GM18505 (cell line): Measurements from ENCODE around the gene PCLAF.
"Not testable (repeated sequence)": the region's sequence is repeated elsewhere in the genome, so short reads cannot be mapped to it uniquely, and the experiment has no call there.

Experiments
- ATAC-seq: cut with Tn5 transposase; IDR thresholded peaks from one replicate; pipeline ENCODE4 v1.9.1; 2021; ENCODE audit not compliant: unreplicated experiment
- POLR2A ChIP-seq: IDR thresholded peaks from 4 replicates; pipeline ENCODE4 v1.6.1; 2011; ENCODE audit warnings: borderline replicate concordance; ENCODE audit not compliant: insufficient read depth, insufficient read length; ENCODE audit errors: extremely low read depth

The PCLAF gene

GRCh38 chr15:64354688-64355344 is 26.4 kb downstream of the PCLAF start:
- ATAC-seq = no peak
- no peak for TF ChIP-seq POLR2A

GRCh38 chr15:64351265-64351664 is 30.0 kb downstream of the PCLAF start:
- no peak for TF ChIP-seq POLR2A
- no peak for ATAC-seq

GRCh38 chr15:64349375-64349774 is 31.9 kb downstream of the PCLAF start:
- no peak for TF ChIP-seq POLR2A
- no peak for ATAC-seq

GRCh38 chr15:64348455-64348854 is 32.8 kb downstream of the PCLAF start:
- no peak for TF ChIP-seq POLR2A
- ATAC-seq = no peak

- ATAC-seq = not testable (repeated sequence)
Measured at GRCh38 chr15:64346242-64346641, 35.0 kb downstream of the PCLAF start.

- TF ChIP-seq POLR2A = no peak
- ATAC-seq = no peak
Measured at GRCh38 chr15:64344651-64345294, 36.5 kb downstream of the PCLAF start.

- no peak for ATAC-seq
- TF ChIP-seq POLR2A = no peak
Measured at GRCh38 chr15:64343841-64344240, 37.4 kb downstream of the PCLAF start.

- no peak for ATAC-seq
- no peak for TF ChIP-seq POLR2A
Measured at GRCh38 chr15:64343222-64343621, 38.0 kb downstream of the PCLAF start.

GRCh38 chr15:64341961-64342360 is 39.3 kb downstream of the PCLAF start:
- no peak for TF ChIP-seq POLR2A
- ATAC-seq = no peak

GRCh38 chr15:64340355-64340754 is 40.9 kb downstream of the PCLAF start:
- TF ChIP-seq POLR2A = no peak
- ATAC-seq = no peak

- TF ChIP-seq POLR2A = no peak
- no peak for ATAC-seq
Measured at GRCh38 chr15:64337761-64338160, 43.5 kb downstream of the PCLAF start.

- TF ChIP-seq POLR2A = no peak
- ATAC-seq = no peak
Measured at GRCh38 chr15:64333986-64334929, 47.0 kb downstream of the PCLAF start.

- TF ChIP-seq POLR2A = no peak
- ATAC-seq = no peak
Measured at GRCh38 chr15:64333516-64333915, 47.7 kb downstream of the PCLAF start.

GRCh38 chr15:64331668-64332067 is 49.6 kb downstream of the PCLAF start:
- ATAC-seq = not testable (repeated sequence)

GRCh38 chr15:64326975-64327374 is 54.3 kb downstream of the PCLAF start:
- ATAC-seq = not testable (repeated sequence)

- ATAC-seq = not testable (repeated sequence)
Measured at GRCh38 chr15:64326458-64326857, 54.8 kb downstream of the PCLAF start.
